ENCODE measurements around the gene AMZ2.
"Not testable (repeated sequence)": the region's sequence is repeated elsewhere in the genome, so short reads cannot be mapped to it uniquely, and the experiment has no call there.

DNA sequence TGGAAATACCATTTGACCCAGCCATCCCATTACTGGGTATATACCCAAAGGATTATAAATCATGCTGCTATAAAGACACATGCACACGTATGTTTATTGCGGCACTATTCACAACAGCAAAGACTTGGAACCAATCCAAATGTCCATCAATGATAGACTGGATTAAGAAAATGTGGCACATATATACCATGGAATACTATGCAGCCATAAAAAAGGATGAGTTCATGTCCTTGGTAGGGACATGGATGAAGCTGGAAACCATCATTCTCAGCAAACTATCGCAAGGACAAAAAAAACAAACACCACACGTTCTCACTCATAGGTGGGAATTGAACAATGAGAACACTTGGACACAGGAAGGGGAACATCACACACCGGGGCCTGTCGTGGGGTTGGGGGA is 34.1 kb downstream of the AMZ2 start:
- TF ChIP-seq POLR2A (IDR thresholded peaks at IDR 0.05), result not testable (repeated sequence)
- TF ChIP-seq, protein P1, sequence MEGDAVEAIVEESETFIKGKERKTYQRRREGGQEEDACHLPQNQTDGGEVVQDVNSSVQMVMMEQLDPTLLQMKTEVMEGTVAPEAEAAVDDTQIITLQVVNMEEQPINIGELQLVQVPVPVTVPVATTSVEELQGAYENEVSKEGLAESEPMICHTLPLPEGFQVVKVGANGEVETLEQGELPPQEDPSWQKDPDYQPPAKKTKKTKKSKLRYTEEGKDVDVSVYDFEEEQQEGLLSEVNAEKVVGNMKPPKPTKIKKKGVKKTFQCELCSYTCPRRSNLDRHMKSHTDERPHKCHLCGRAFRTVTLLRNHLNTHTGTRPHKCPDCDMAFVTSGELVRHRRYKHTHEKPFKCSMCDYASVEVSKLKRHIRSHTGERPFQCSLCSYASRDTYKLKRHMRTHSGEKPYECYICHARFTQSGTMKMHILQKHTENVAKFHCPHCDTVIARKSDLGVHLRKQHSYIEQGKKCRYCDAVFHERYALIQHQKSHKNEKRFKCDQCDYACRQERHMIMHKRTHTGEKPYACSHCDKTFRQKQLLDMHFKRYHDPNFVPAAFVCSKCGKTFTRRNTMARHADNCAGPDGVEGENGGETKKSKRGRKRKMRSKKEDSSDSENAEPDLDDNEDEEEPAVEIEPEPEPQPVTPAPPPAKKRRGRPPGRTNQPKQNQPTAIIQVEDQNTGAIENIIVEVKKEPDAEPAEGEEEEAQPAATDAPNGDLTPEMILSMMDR (IDR thresholded peaks at IDR 0.05), result not testable (repeated sequence)

All from uterus (tissue), 2 donors.